ENCODE results near the gene SLC35F3. TPM values are rescaled to one million over a fixed set of nuclear protein-coding genes. Genes with fewer than 3 reads are reported as not detected.

Gene SLC35F3
- total RNA-seq: under 1 TPM in 1 of 2 donors, not detected in 1; 0.13 TPM

DNA sequence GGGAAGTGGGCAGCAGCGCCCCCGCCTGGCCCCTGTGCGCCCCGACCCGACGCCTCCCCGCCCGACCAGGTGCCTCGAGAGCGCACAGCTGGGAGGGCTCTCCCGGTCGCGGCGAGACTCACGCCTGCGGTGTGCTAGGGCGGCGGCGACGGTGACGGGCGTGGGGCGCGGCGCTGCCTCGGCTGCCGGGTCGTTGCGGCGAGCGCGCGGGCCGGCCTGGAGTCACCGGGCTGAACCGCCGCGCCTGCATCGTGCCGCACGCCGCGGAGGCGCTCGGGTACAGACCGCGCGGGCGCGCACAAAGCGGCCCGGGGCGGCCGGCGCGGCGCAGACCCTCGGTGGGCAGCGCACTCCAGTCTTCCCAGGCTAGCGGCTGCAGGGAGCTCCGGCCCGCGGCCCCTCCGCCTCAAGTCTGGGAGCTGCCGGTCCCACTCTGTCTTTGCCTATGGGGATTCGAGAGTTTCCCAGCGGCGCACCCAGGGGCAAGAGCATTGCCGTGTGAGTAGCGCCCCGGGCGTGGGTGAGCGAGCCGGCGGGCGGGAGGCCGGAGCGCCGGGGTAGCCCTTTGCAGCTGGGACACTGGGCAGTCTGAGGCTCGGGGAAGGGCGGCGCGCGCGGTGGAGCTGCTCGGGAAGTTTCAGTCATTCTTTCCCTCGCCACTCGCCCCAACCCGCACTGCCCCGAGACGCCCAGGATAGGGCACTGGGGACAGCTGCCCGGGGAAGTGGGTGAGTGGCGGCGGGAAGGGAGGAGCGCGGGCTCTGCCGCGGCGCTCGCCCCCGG, at the start of gene SLC35F3:
SLC35F3 (plus strand) TSS at position 44 of the 783 bp plus-strand sequence.
- peaks cover 18% of the 10 kb centered on the region for H3K27me3 ChIP-seq

DNA sequence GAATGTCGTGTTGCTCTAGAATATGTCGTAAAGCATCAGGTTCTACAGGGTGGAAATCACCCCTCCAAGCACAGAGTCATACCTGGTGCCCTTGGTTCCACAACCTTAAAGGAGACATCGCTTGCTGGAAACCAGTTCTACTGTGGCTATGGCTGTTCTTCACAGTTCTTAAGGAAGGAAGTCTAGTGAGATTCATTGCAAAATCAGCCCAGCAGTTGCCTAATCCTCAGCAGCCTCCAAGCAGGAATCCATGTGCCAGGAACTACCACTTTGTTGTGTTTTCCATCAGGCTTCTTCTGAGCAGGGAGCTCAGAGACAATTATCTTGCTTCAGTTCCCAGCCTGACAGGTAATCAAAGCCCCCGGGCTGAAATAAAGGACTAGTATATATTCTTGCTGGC, 45.0 kb upstream of the SLC35F3 start:
- intact Hi-C loops (cut with DNase I): no loop called here

More for the DNA sequence above, at the start of gene SLC35F3:
- H3K4me1 ChIP-seq: no peaks in the 10 kb centered on the region
- no peak within 1 kb of the TSS for H3K4me3 ChIP-seq
- intact Hi-C loops (cut with DNase I): no loop called here
- no peak within 1 kb of the TSS for H3K27ac ChIP-seq
- no peak within 1 kb of the TSS for H3K9ac ChIP-seq (ENCODE audit: low read depth in 2 of 2, low read length in 2 of 2)
- H3K9me3 ChIP-seq: no peaks in the 10 kb centered on the region
- no peaks in the 10 kb centered on the region for H3K36me3 ChIP-seq
- DNase-seq: peak; percentile 19
- TF ChIP-seq, protein P1, sequence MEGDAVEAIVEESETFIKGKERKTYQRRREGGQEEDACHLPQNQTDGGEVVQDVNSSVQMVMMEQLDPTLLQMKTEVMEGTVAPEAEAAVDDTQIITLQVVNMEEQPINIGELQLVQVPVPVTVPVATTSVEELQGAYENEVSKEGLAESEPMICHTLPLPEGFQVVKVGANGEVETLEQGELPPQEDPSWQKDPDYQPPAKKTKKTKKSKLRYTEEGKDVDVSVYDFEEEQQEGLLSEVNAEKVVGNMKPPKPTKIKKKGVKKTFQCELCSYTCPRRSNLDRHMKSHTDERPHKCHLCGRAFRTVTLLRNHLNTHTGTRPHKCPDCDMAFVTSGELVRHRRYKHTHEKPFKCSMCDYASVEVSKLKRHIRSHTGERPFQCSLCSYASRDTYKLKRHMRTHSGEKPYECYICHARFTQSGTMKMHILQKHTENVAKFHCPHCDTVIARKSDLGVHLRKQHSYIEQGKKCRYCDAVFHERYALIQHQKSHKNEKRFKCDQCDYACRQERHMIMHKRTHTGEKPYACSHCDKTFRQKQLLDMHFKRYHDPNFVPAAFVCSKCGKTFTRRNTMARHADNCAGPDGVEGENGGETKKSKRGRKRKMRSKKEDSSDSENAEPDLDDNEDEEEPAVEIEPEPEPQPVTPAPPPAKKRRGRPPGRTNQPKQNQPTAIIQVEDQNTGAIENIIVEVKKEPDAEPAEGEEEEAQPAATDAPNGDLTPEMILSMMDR (IDR thresholded peaks at IDR 0.05): no peak

DNA sequence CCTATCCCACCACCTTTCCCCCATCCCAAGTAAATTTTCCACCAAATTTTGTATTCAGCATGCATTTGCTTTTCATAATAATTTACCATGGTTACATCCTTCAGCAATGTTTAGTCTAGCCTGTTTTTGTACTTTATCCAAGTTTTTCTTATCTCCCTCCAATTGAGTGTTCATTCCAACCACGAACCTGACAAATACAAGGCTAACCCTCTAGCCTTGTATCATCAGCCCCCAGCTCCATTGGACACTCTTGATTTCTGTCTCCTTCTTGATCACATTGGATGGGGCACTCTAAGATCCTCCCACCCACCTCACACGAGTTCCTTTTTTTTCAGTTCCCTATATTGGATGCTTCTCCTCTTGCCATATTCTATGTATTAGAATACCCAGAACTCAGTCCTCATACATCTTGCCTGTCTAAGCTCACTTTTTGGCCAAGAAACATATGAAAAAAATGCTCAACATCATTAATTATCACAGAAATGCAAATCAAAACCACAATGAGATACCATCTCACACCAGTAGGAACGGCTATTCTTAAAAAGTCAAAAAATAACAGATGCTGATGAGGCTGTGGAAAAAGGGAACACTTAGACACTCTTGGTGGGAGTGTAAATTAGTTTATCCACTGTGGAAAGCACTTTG, 40.5 kb upstream of the SLC35F3 start:
- H3K27me3 ChIP-seq: no peaks in the 10 kb centered on the region
- DNase-seq: no peak
- TF ChIP-seq, protein P1 (IDR thresholded peaks at IDR 0.05): no peak
- no peaks in the 10 kb centered on the region for H3K9me3 ChIP-seq
- no peaks in the 10 kb centered on the region for H3K36me3 ChIP-seq
- no peak overlapping the region for H3K4me3 ChIP-seq
- no peak overlapping the region for H3K9ac ChIP-seq (ENCODE audit: low read depth in 2 of 2, low read length in 2 of 2)
- intact Hi-C loops (cut with DNase I): no loop called here
- H3K4me1 ChIP-seq: no peaks in the 10 kb centered on the region
- no peak overlapping the region for H3K27ac ChIP-seq

More for the DNA sequence above, 45.0 kb upstream of the SLC35F3 start:
- H3K36me3 ChIP-seq: no peaks in the 10 kb centered on the region
- H3K27ac ChIP-seq: no peak overlapping the region
- H3K4me3 ChIP-seq: no peak overlapping the region
- no peaks in the 10 kb centered on the region for H3K9me3 ChIP-seq
- H3K4me1 ChIP-seq: no peaks in the 10 kb centered on the region
- TF ChIP-seq, protein P1 (IDR thresholded peaks at IDR 0.05): no peak
- H3K27me3 ChIP-seq: no peaks in the 10 kb centered on the region
- H3K9ac ChIP-seq (ENCODE audit: low read depth in 2 of 2, low read length in 2 of 2): no peak overlapping the region
- no peak for DNase-seq

DNA sequence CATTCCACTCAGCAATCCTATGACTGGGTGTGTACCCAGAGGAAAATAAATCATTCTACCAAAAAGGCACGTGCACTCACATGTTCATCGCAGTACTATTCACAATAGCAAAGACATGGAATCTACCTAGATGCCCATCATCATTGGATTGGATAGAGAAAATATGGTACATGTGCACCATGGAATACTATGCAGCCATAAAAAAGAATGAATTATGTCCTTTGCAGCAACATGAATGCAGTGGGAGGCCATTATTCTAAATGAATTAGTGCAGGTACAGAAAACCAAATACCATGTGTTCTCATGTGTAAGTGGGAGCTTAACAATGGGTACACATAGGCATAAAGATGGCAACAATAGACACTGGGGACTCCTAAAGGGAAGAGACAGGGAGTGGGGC, 39.9 kb upstream of the SLC35F3 start:
- H3K27me3 ChIP-seq: no peaks in the 10 kb centered on the region
- no peaks in the 10 kb centered on the region for H3K36me3 ChIP-seq
- H3K4me3 ChIP-seq: no peak overlapping the region
- no peaks in the 10 kb centered on the region for H3K9me3 ChIP-seq
- no peak overlapping the region for H3K9ac ChIP-seq (ENCODE audit: low read depth in 2 of 2, low read length in 2 of 2)
- H3K4me1 ChIP-seq: no peaks in the 10 kb centered on the region
- intact Hi-C loops (cut with DNase I): no loop called here
- DNase-seq: no peak
- TF ChIP-seq, protein P1 (IDR thresholded peaks at IDR 0.05): no peak
- no peak overlapping the region for H3K27ac ChIP-seq

DNA sequence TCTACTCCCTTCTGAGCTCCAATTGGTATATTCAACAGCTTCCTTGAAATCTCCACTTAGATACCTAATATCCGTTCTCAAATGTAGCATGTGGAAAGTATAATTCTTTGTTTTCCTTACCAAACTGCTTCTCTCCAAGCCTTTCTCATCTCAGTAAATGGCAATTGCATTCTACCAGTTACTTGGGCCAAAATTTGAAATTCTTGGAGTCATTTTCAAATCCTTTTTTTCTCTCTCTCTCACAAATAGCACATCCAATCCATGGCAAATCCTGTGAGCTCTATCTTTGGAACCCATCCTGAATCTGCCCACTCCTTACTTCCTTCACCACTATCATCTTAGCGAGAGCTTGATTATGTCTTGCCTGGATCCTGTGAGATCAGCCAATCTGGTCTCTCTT, 39.3 kb upstream of the SLC35F3 start:
- no peak overlapping the region for H3K9ac ChIP-seq (ENCODE audit: low read depth in 2 of 2, low read length in 2 of 2)
- TF ChIP-seq, protein P1 (IDR thresholded peaks at IDR 0.05): no peak
- H3K4me1 ChIP-seq: no peaks in the 10 kb centered on the region
- intact Hi-C loops (cut with DNase I): no loop called here
- H3K36me3 ChIP-seq: no peaks in the 10 kb centered on the region
- H3K9me3 ChIP-seq: no peaks in the 10 kb centered on the region
- DNase-seq: no peak
- no peak overlapping the region for H3K27ac ChIP-seq
- H3K4me3 ChIP-seq: no peak overlapping the region
- H3K27me3 ChIP-seq: no peaks in the 10 kb centered on the region

All from colonic mucosa (tissue), 4 donors.